Esophagus squamous epithelium (tissue), 5 donors: ENCODE data around the gene C5orf52. TPM values are rescaled to one million over a fixed set of nuclear protein-coding genes. Genes with fewer than 3 reads are reported as not detected.

Source experiments
- DNase-seq: peaks from one replicate; lab custom pipeline; 2025; lab: John Stamatoyannopoulos, UW
- H3K27ac ChIP-seq, 4 donors: fragments of 200-600 bp; sonication (generic); one replicate each; pipeline ENCODE4 v1.5.1; 2016 to 2019; ENCODE audit warnings: mild to moderate bottlenecking in 1 of 4
- H3K27me3 ChIP-seq, 4 donors: fragments of 200-600 bp; sonication (generic); 1 replicate in 3 of 4; 2 replicates in 1 of 4; pipeline versions ENCODE4 v1.5.1 to v1.6.0; 2017 to 2021; ENCODE audit warnings: antibody characterized with exemption in 1 of 4
- H3K36me3 ChIP-seq, 3 donors: fragments of 200-600 bp; sonication (generic); one replicate each; pipeline ENCODE4 v1.5.1; 2016 to 2019
- H3K4me1 ChIP-seq, 3 donors: fragments of 200-600 bp; sonication (generic); one replicate each; pipeline ENCODE4 v1.5.1; 2017 to 2019
- H3K4me3 ChIP-seq, 4 donors: fragments of 200-600 bp; sonication (generic); 1 replicate in 3 of 4; 2 replicates in 1 of 4; pipeline ENCODE4 v1.5.1; 2016 to 2019; ENCODE audit warnings: mild to moderate bottlenecking in 2 of 4, moderate library complexity in 1 of 4
- H3K9me3 ChIP-seq, 3 donors: fragments of 200-600 bp; sonication (generic); one replicate each; pipeline ENCODE4 v1.5.1; 2016 to 2019
- POLR2A ChIP-seq, 4 donors: fragments of 450-650 bp; IDR thresholded peaks; one replicate each; pipeline ENCODE4 v1.6.1; 2017; ENCODE audit warnings: antibody characterized with exemption in 4 of 4, mild to moderate bottlenecking in 4 of 4, moderate library complexity in 3 of 4
- WGBS, 2 donors: methylation state at CpG; one replicate each; pipeline ENCODE4 v1.1.5; 2018; 5-methylcytosine and 5-hydroxymethylcytosine counted together
- intact Hi-C: fragments of 100-400 bp; cut with DNase I; formaldehyde crosslinking; loops from one replicate; pipeline ENCODE4 v1.15.0; 2022
- total RNA-seq, 4 donors: library from RNA; depleted of rRNA; stranded (reverse); fragments of >200 nt; gene quantifications; one replicate each; pipeline ENCODE4 v1.1.0, GENCODE V29; 2016
- TF ChIP-seq, protein P1 (sequence below), 6 experiments: fragments of 450-650 bp in 4 of 6; fragments of 200-600 bp in 2 of 6; sonication (generic) in 2 of 6; IDR thresholded peaks; one replicate each; pipeline ENCODE4 v1.5.1; 2016 to 2019; ENCODE audit warnings: antibody characterized with exemption in 6 of 6, mild to moderate bottlenecking in 4 of 6, moderate library complexity in 4 of 6
- donor health status: DM: yes; HTN: yes; CAD: no.

The C5orf52 gene
- total RNA-seq, 4 donors from 2014 or later: not detected

GRCh38 chr5:157703736-157704135 lies 32.4 kb downstream of the C5orf52 start:
- Histone ChIP-seq H3K9me3 (peaks cover 0 to 8% (median 0%) of the 10 kb centered on the region in 3 donors), H3K27me3 (no peaks in the 10 kb centered on the region), H3K4me1 (no peaks in the 10 kb centered on the region), H3K27ac (no peak overlapping the region), H3K4me3 (no peak overlapping the region), H3K36me3 (no peaks in the 10 kb centered on the region)
- TF ChIP-seq, protein P1, sequence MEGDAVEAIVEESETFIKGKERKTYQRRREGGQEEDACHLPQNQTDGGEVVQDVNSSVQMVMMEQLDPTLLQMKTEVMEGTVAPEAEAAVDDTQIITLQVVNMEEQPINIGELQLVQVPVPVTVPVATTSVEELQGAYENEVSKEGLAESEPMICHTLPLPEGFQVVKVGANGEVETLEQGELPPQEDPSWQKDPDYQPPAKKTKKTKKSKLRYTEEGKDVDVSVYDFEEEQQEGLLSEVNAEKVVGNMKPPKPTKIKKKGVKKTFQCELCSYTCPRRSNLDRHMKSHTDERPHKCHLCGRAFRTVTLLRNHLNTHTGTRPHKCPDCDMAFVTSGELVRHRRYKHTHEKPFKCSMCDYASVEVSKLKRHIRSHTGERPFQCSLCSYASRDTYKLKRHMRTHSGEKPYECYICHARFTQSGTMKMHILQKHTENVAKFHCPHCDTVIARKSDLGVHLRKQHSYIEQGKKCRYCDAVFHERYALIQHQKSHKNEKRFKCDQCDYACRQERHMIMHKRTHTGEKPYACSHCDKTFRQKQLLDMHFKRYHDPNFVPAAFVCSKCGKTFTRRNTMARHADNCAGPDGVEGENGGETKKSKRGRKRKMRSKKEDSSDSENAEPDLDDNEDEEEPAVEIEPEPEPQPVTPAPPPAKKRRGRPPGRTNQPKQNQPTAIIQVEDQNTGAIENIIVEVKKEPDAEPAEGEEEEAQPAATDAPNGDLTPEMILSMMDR (IDR thresholded peaks at IDR 0.05): no peak
- TF ChIP-seq POLR2A (IDR thresholded peaks at IDR 0.05): no peak
- DNase-seq: no peak
- intact Hi-C loops: no loop called here
- WGBS, 2 donors: 47 to 56% methylated on average over 3 of the region's 3 CpGs

- intact Hi-C loops: no loop called here
- H3K27me3 ChIP-seq: no peaks in the 10 kb centered on the region
- no peak for TF ChIP-seq POLR2A (IDR thresholded peaks at IDR 0.05)
- TF ChIP-seq, protein P1 (IDR thresholded peaks at IDR 0.05): no peak
- H3K9me3 ChIP-seq: no peaks in the 10 kb centered on the region
- DNase-seq: no peak
- no peak overlapping the region for H3K27ac ChIP-seq
- no peaks in the 10 kb centered on the region for H3K4me1 ChIP-seq
- H3K4me3 ChIP-seq: no peak overlapping the region
- 80 to 83% methylated on average over 1 of the region's 1 CpG for WGBS, 2 donors
- H3K36me3 ChIP-seq: no peaks in the 10 kb centered on the region
Measured at GRCh38 chr5:157708866-157709265, 37.5 kb downstream of the C5orf52 start.

- Histone ChIP-seq H3K4me3 (no peak overlapping the region), H3K27me3 (no peaks in the 10 kb centered on the region), H3K27ac (no peak overlapping the region), H3K9me3 (no peaks in the 10 kb centered on the region), H3K36me3 (no peaks in the 10 kb centered on the region), H3K4me1 (no peaks in the 10 kb centered on the region)
- intact Hi-C loops: no loop called here
- DNase-seq: no peak
- TF ChIP-seq, protein P1 (IDR thresholded peaks at IDR 0.05): no peak
- TF ChIP-seq POLR2A (IDR thresholded peaks at IDR 0.05): no peak
Measured at GRCh38 chr5:157709346-157709745, 38.0 kb downstream of the C5orf52 start.

DNA sequence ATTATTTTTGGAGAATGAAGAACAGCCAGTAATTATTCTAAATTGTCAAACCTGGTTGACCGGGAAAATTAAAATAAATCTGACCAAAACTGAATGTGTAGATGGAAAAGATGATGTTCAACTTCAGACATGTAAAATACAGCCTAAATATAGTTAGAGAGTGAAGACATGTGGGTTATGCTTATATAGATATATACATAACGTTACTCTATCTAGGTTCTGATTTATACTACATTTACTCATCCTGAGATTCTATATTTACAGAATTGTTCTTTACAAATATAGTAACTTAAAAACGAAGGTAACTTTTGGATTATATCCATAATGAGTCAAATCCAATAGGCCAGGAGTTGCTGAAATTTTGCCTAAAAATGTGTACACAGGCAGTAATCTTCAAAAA lies 39.1 kb downstream of the C5orf52 start:
- no peaks in the 10 kb centered on the region for H3K27me3 ChIP-seq
- H3K4me3 ChIP-seq: no peak overlapping the region
- DNase-seq: no peak
- TF ChIP-seq, protein P1 (IDR thresholded peaks at IDR 0.05): no peak
- no peak for TF ChIP-seq POLR2A (IDR thresholded peaks at IDR 0.05)
- no peaks in the 10 kb centered on the region for H3K4me1 ChIP-seq
- H3K27ac ChIP-seq: no peak overlapping the region
- H3K36me3 ChIP-seq: no peaks in the 10 kb centered on the region
- 48 to 63% methylated on average over 3 of the region's 3 CpGs for WGBS, 2 donors
- intact Hi-C loops: loop anchor here (10.0 kb wide), 2 partner anchors 46 to 226 kb away; no protein-coding TSS in a partner anchor
- no peaks in the 10 kb centered on the region for H3K9me3 ChIP-seq

DNA sequence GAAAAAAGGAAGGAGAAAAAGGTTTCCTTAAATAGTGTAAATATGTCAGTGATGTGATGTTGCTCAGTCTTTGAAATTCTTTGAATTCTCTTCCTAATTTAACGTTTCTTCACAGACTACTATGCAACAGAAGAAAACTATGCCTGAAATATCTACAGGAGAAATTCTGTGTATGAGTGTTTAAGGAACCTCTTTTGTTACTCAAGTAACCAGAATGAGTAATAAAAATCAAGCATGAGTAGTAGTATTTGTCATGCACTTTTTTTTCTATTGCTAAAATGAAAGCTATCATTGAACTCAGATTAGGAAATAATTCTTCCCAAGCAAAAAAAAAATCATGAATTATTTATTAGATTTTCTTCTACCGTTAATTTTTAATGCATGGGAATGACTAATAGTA lies 39.5 kb downstream of the C5orf52 start:
- no peak overlapping the region for H3K27ac ChIP-seq
- H3K4me3 ChIP-seq: no peak overlapping the region
- no peaks in the 10 kb centered on the region for H3K27me3 ChIP-seq
- no peak for DNase-seq
- intact Hi-C loops: loop anchor here (10.0 kb wide), 2 partner anchors 46 to 226 kb away; no protein-coding TSS in a partner anchor
- H3K9me3 ChIP-seq: no peaks in the 10 kb centered on the region
- H3K36me3 ChIP-seq: no peaks in the 10 kb centered on the region
- TF ChIP-seq, protein P1 (IDR thresholded peaks at IDR 0.05): no peak
- TF ChIP-seq POLR2A (IDR thresholded peaks at IDR 0.05): no peak
- H3K4me1 ChIP-seq: no peaks in the 10 kb centered on the region
- 19 to 20% methylated on average over 2 of the region's 2 CpGs for WGBS, 2 donors
